ENCODE measurements around the gene CLNK. TPM values are rescaled to one million over a fixed set of nuclear protein-coding genes. Genes with fewer than 3 reads are reported as not detected.

CLNK gene
- total RNA-seq, 1 experiment from 2014 or later: not detected

GRCh38 chr4:10596586-10597290, 87.8 kb downstream of the CLNK start (continued):
- TF ChIP-seq CEBPB (IDR thresholded peaks at IDR 0.05; ENCODE audit: low read depth): no peak

GRCh38 chr4:10593130-10593529, 91.4 kb downstream of the CLNK start:
- Histone ChIP-seq H3K9me3 (ENCODE audit: control insufficient read depth in 1 of 2, insufficient read depth in 1 of 2, low read depth in 1 of 2, low read length in 2 of 2) (no peaks in the 10 kb centered on the region), H3K79me2 (ENCODE audit: insufficient read depth, low read length) (no peaks in the 10 kb centered on the region), H2AFZ (ENCODE audit: low read depth, low read length, poor library complexity, severe bottlenecking) (no peak overlapping the region), H3K4me2 (ENCODE audit: low read length) (no peak overlapping the region), H3K4me1 (ENCODE audit: control insufficient read depth in 1 of 2, insufficient read depth in 2 of 2, low read length in 2 of 2) (peaks cover 0 to 7% of the 10 kb centered on the region in 2 experiments; a peak in 1 of 4 replicates), H3K27ac (ENCODE audit: low read depth, low read length) (no peak overlapping the region), H4K20me1 (ENCODE audit: insufficient read depth) (no peaks in the 10 kb centered on the region), H3K9ac (ENCODE audit: low read length) (no peak overlapping the region), H3K36me3 (ENCODE audit: control insufficient read depth in 1 of 2, insufficient read depth in 2 of 2, low read length in 2 of 2) (no peaks in the 10 kb centered on the region), H3K4me3 (replicated peaks in 1 of 2; ENCODE audit: low read depth in 1 of 2, low read length in 2 of 2) (no peak overlapping the region), H3K9me2 (ENCODE audit: insufficient read depth) (no peaks in the 10 kb centered on the region), H3K27me3 (ENCODE audit: insufficient read depth, low read length) (no peaks in the 10 kb centered on the region)
- POLR2A ChIA-PET: no interaction called here
- ATAC-seq (peak; percentile 96), DNase-seq (ENCODE audit: low read depth, low spot score) (peak; percentile 42)
- no peak for TF ChIP-seq TCF7L2 (IDR thresholded peaks at IDR 0.05; ENCODE audit: borderline replicate concordance, extremely low read depth, insufficient read depth, insufficient read length)
- TF ChIP-seq CTCF (IDR thresholded peaks at IDR 0.05 in 2 of 3, conservative IDR thresholded peaks at IDR 0.05 in 1 of 3; ENCODE audit: borderline replicate concordance in 1 of 3, insufficient read depth in 1 of 3, low read depth in 2 of 3, low read length in 2 of 3): peak; percentile 29 to 54 (median 35); a peak in 5 of 6 replicates
- TF ChIP-seq ATF3 (IDR thresholded peaks at IDR 0.05): no peak
- TF ChIP-seq EGR1 (IDR thresholded peaks at IDR 0.05; ENCODE audit: low read depth): 0 out of 2 replicates have a peak, but pooled peaks have one; percentile 21
- peak; percentile 86 for TF ChIP-seq RAD21 (IDR thresholded peaks at IDR 0.05; ENCODE audit: low read depth)
- no peak for TF ChIP-seq CBX3 (IDR thresholded peaks at IDR 0.05; ENCODE audit: low read depth)
- TF ChIP-seq ELF1 (IDR thresholded peaks at IDR 0.05; ENCODE audit: borderline replicate concordance, low read depth): no peak
- CTCF ChIA-PET: no interaction called here
- no TSS peak for BruUV-seq (replicated peaks)
- RAD21 ChIA-PET (ENCODE audit: low non-redundant PET in 1 of 2, low total read pairs in 2 of 2, uncharacterized antibody in 2 of 2, unreplicated experiment in 2 of 2): no interaction called here
- intact Hi-C loops (cut with micrococcal nuclease): loop anchor here (10.0 kb wide), 1 partner anchor 302 kb away; no protein-coding TSS in a partner anchor

Data from HCT116 (cell line).